ENCODE results near the gene SASH1. TPM values are rescaled to one million over a fixed set of nuclear protein-coding genes. Genes with fewer than 3 reads are reported as not detected.
"Not testable (repeated sequence)": the region's sequence is repeated elsewhere in the genome, so short reads cannot be mapped to it uniquely, and the experiment has no call there.

The SASH1 gene
- total and polyA plus RNA-seq, 11 donors, result 10.7 to 47.5 (median 28.2) TPM

GRCh38 chr6:148578837-148579565 is 236.4 kb downstream of the SASH1 start:
- H3K4me3 ChIP-seq, result no peak overlapping the region
- peaks cover 0 to 10% (median 0%) of the 10 kb centered on the region in 12 donors for H3K9me3 ChIP-seq
- 54 to 76% (median 64%) methylated on average over 4 of the region's 4 CpGs for WGBS, 4 donors
- DNase-seq (no peak), ATAC-seq (no peak)
- H3K36me3 ChIP-seq, result no peaks in the 10 kb centered on the region
- H3K4me1 ChIP-seq, result peaks cover 0 to 5% (median 0%) of the 10 kb centered on the region in 12 donors
- no peak for TF ChIP-seq CTCF (IDR thresholded peaks at IDR 0.05)
- no peak for TF ChIP-seq POLR2A (IDR thresholded peaks at IDR 0.05)
- H3K27me3 ChIP-seq, result peaks cover 0 to 5% (median 0%) of the 10 kb centered on the region in 9 donors
- intact Hi-C loops (cut with DNase I), result loop anchor here (1.0 to 10.0 kb wide), 6 partner anchors 166 to 856 kb away; partner anchors contain the start of gene UST (in 4 of the 10)
- H3K27ac ChIP-seq, result no peak overlapping the region

- H3K4me3 ChIP-seq, result no peak overlapping the region
- WGBS, 4 donors, result 63 to 68% (median 68%) methylated on average over 5 of the region's 5 CpGs
- peaks cover 0 to 21% (median 3%) of the 10 kb centered on the region in 12 donors for H3K9me3 ChIP-seq
- TF ChIP-seq POLR2A (IDR thresholded peaks at IDR 0.05) (no peak), CTCF (IDR thresholded peaks at IDR 0.05) (no peak)
- no peaks in the 10 kb centered on the region for H3K36me3 ChIP-seq
- no peak overlapping the region for H3K27ac ChIP-seq
- peaks cover 0 to 5% (median 0%) of the 10 kb centered on the region in 12 donors for H3K4me1 ChIP-seq
- ATAC-seq (no peak), DNase-seq (no peak)
- intact Hi-C loops (cut with DNase I), result no loop called here
- peaks cover 0 to 5% (median 0%) of the 10 kb centered on the region in 9 donors for H3K27me3 ChIP-seq
Measured at GRCh38 chr6:148580442-148580841, 237.8 kb downstream of the SASH1 start.

GRCh38 chr6:148583631-148584030 is 241.0 kb downstream of the SASH1 start:
- H3K9me3 ChIP-seq, result peaks cover 0 to 32% (median 4%) of the 10 kb centered on the region in 12 donors
- H3K27me3 ChIP-seq, result no peaks in the 10 kb centered on the region
- intact Hi-C loops (cut with DNase I), result no loop called here
- no peaks in the 10 kb centered on the region for H3K36me3 ChIP-seq
- TF ChIP-seq CTCF (IDR thresholded peaks at IDR 0.05) (no peak), POLR2A (IDR thresholded peaks at IDR 0.05) (no peak)
- ATAC-seq, result no peak
- DNase-seq, result no peak
- H3K4me1 ChIP-seq, result peaks cover 0 to 2% (median 0%) of the 10 kb centered on the region in 12 donors
- WGBS, 4 donors, result 65 to 82% (median 66%) methylated on average over 5 of the region's 5 CpGs
- no peak overlapping the region for H3K27ac ChIP-seq
- H3K4me3 ChIP-seq, result no peak overlapping the region

- H3K4me3 ChIP-seq; ATAC-seq; intact Hi-C loops (cut with DNase I); H3K27ac ChIP-seq; H3K36me3 ChIP-seq; H3K27me3 ChIP-seq; DNase-seq; H3K4me1 ChIP-seq: not testable (repeated sequence)
- peaks cover 0 to 45% (median 4%) of the 10 kb centered on the region in 12 donors for H3K9me3 ChIP-seq
- WGBS, 4 donors, result 94 to 100% (median 94%) methylated on average over 1 of the region's 1 CpG
Measured at GRCh38 chr6:148585641-148586040, 243.0 kb downstream of the SASH1 start.

Data from heart left ventricle (tissue), 16 donors.